HepG2 (cell line): ENCODE data around the gene EHBP1. TPM values are rescaled to one million over a fixed set of nuclear protein-coding genes. Genes with fewer than 3 reads are reported as not detected.

Experiments used
- CEBPB ChIP-seq: IDR thresholded peaks from 2 replicates; pipeline ENCODE4 v1.6.1; 2011; ENCODE audit warnings: low read depth, low read length, improper control_type of control experiment, borderline replicate concordance
- JDP2 ChIP-seq: sonication (generic); formaldehyde crosslinking; IDR thresholded peaks from 2 replicates; pipeline ENCODE4 v1.8.1; 2022; ENCODE audit warnings: missing genetic modification reagents, borderline replicate concordance
- MEIS2 ChIP-seq: sonication (generic); formaldehyde crosslinking; IDR thresholded peaks from 2 replicates; pipeline ENCODE4 v1.9.0; 2021; ENCODE audit warnings: mild to moderate bottlenecking, missing genetic modification reagents
- NFKBIZ ChIP-seq: IDR thresholded peaks from 2 replicates; pipeline ENCODE4 v1.6.1; 2018; ENCODE audit warnings: missing genetic modification reagents, missing compliant biosample characterization
- RBM22 ChIP-seq: fragments of 200-400 bp; formaldehyde crosslinking; optimal IDR thresholded peaks from 2 replicates; pipeline ENCODE3; 2017; ENCODE audit warnings: mild to moderate bottlenecking, low read length, moderate library complexity
- RFXANK ChIP-seq: IDR thresholded peaks from 2 replicates; pipeline ENCODE4 v1.6.1; 2016
- SMC3 ChIP-seq: IDR thresholded peaks from 2 replicates; pipeline ENCODE4 v1.6.1; 2011; ENCODE audit warnings: low read length, improper control_type of control experiment
- SOX6 ChIP-seq, 2 experiments: fragments of 450-650 bp in 1 of 2; sonication (generic) in 1 of 2; formaldehyde crosslinking in 1 of 2; IDR thresholded peaks; 2 replicates each; pipeline versions ENCODE4 v1.4.0 to v1.6.1; 2017 to 2020; ENCODE audit warnings: antibody characterized with exemption in 1 of 2, mild to moderate bottlenecking in 1 of 2, missing genetic modification reagents in 1 of 2
- TEAD3 ChIP-seq: optimal IDR thresholded peaks from 2 replicates; pipeline ENCODE3; 2016; ENCODE audit warnings: borderline replicate concordance
- TRIM24 ChIP-seq: sonication (generic); formaldehyde crosslinking; IDR thresholded peaks from 2 replicates; pipeline ENCODE4 v1.8.0; 2022; ENCODE audit warnings: mild to moderate bottlenecking, missing genetic modification reagents
- XRCC5 ChIP-seq: fragments of 200-400 bp; formaldehyde crosslinking; optimal IDR thresholded peaks from 2 replicates; pipeline ENCODE3; 2017; ENCODE audit warnings: mild to moderate bottlenecking, low read length
- ZBTB20 ChIP-seq: sonication (generic); formaldehyde crosslinking; IDR thresholded peaks from 2 replicates; pipeline ENCODE4 v1.8.1; 2023; ENCODE audit warnings: missing genetic modification reagents, low read depth, mild to moderate bottlenecking, borderline replicate concordance
- ZNF138 ChIP-seq: sonication (generic); formaldehyde crosslinking; IDR thresholded peaks from 2 replicates; pipeline ENCODE4 v1.5.0; 2020; ENCODE audit warnings: mild to moderate bottlenecking, low read depth, missing genetic modification reagents
- ZNF34 ChIP-seq: sonication (generic); formaldehyde crosslinking; IDR thresholded peaks from 2 replicates; pipeline ENCODE4 v1.4.0; 2020; ENCODE audit warnings: mild to moderate bottlenecking, missing genetic modification reagents, borderline replicate concordance
- ZNF432 ChIP-seq: sonication (generic); formaldehyde crosslinking; IDR thresholded peaks from 2 replicates; pipeline ENCODE4 v1.5.0; 2020; ENCODE audit warnings: missing genetic modification reagents, mild to moderate bottlenecking, borderline replicate concordance
- ZNF446 ChIP-seq: sonication (generic); formaldehyde crosslinking; IDR thresholded peaks from 2 replicates; pipeline ENCODE4 v1.5.0; 2020; ENCODE audit warnings: mild to moderate bottlenecking, missing genetic modification reagents
- ZNF768 ChIP-seq: sonication (generic); formaldehyde crosslinking; IDR thresholded peaks from 2 replicates; pipeline ENCODE4 v1.4.0; 2020; ENCODE audit warnings: missing genetic modification reagents
- ZNF850 ChIP-seq: sonication (generic); formaldehyde crosslinking; conservative IDR thresholded peaks from 2 replicates; pipeline ENCODE4 v1.9.0; 2021; ENCODE audit warnings: mild to moderate bottlenecking, missing genetic modification reagents
- ZSCAN12 ChIP-seq: sonication (generic); formaldehyde crosslinking; IDR thresholded peaks from 2 replicates; pipeline ENCODE4 v1.9.0; 2021; ENCODE audit warnings: mild to moderate bottlenecking, missing genetic modification reagents
- ZSCAN22 ChIP-seq: sonication (generic); formaldehyde crosslinking; IDR thresholded peaks from 2 replicates; pipeline ENCODE4 v1.4.0; 2020; ENCODE audit warnings: mild to moderate bottlenecking, missing genetic modification reagents
- polyA plus RNA-seq, 8 experiments: library from polyadenylated mRNA; depleted of rRNA in 3 of 8; stranded (reverse) in 7 of 8; unstranded in 1 of 8; fragments of >200 nt; fragmentation: Illumina TruSeq in 4 of 8; extraction: Trizol in 4 of 8; gene quantifications; 2 replicates each; pipeline versions ENCODE4 v1.2.1 to v1.2.3, GENCODE V29; 2011 to 2016; ENCODE audit warnings: low read depth in 4 of 8, missing spikeins in 1 of 8, mixed read lengths in 1 of 8; ENCODE audit not compliant: insufficient read depth in 1 of 8
- total RNA-seq, 5 experiments: library from RNA; depleted of rRNA; stranded (reverse); fragments of >200 nt; fragmentation: Illumina TruSeq; extraction: Trizol; gene quantifications; 2 replicates each; pipeline ENCODE4 v1.2.3, GENCODE V29; 2016; ENCODE audit warnings: low read depth in 1 of 5
- TF ChIP-seq, protein P1 (sequence below): sonication (generic); formaldehyde crosslinking; IDR thresholded peaks from 2 replicates; pipeline ENCODE4 v1.4.0; 2020; ENCODE audit warnings: missing genetic modification reagents
- TF ChIP-seq, protein P2 (sequence below): sonication (generic); formaldehyde crosslinking; IDR thresholded peaks from 2 replicates; pipeline ENCODE4 v1.5.1; 2020; ENCODE audit warnings: missing genetic modification reagents, mild to moderate bottlenecking, borderline replicate concordance
- TF ChIP-seq, protein P3 (sequence below): sonication (generic); formaldehyde crosslinking; IDR thresholded peaks from 2 replicates; pipeline ENCODE4 v1.4.0; 2020; ENCODE audit warnings: missing genetic modification reagents, borderline replicate concordance
- TF ChIP-seq, protein P4 (sequence below): sonication (generic); formaldehyde crosslinking; IDR thresholded peaks from 2 replicates; pipeline ENCODE4 v1.5.0; 2020; ENCODE audit warnings: missing genetic modification reagents
- TF ChIP-seq, protein P5 (sequence below): sonication (generic); formaldehyde crosslinking; IDR thresholded peaks from 2 replicates; pipeline ENCODE4 v1.4.0; 2020; ENCODE audit warnings: missing genetic modification reagents, mild to moderate bottlenecking, borderline replicate concordance

The EHBP1 gene
- total and polyA plus RNA-seq, 2 of the 13 experiments (the other 11 are each of a cell fraction or from before 2014, with no cell fraction given), result 93.5 to 146 TPM

DNA sequence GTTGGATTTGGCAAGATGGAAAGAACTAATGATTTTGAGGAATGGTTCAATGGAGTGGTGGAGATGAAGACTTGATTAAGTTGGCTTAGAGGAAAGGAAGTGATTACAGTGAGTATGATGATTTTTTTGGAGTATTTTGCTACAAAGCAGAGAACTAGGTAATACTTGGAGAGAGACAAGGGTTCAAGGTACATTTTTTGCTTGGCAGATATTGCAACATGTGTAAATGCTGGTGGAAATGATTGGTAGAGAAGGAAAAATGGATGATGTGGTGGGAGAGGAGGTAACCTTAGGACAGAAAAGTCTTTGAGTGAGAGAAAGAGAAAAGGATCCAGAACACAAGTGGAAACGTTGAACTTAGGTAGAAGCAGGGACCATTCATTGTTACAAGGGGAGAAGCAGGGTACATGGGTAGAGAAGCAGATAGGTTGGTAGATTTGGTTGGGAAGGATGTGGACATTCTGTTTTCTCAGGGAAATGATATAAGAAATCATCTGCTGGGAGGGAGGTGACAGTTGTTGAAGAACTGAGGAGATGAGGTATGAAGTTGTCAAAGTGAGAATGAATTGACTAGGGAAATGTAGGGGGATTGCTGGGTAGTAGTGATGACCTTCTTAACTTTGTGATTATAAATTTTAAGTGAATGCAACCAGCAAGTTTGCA is 6.5 kb downstream of the EHBP1 start (continued):
- TF ChIP-seq ZNF768 (no peak), CEBPB (peak; percentile 95), JDP2 (CRISPR knock-in tag) (no peak), XRCC5 (no peak), TEAD3 (CRISPR knock-in tag) (peak; percentile 45), ZNF138 (no peak), ZNF850 (CRISPR knock-in tag) (no peak), ZNF432 (CRISPR knock-in tag) (no peak), SOX6 (IDR thresholded peaks at IDR 0.05) (no peak), SOX6 (CRISPR knock-in tag; IDR thresholded peaks at IDR 0.05) (peak; percentile 60), RBM22 (no peak), ZNF34 (CRISPR knock-in tag) (no peak), MEIS2 (no peak), ZNF446 (CRISPR knock-in tag) (no peak), RFXANK (CRISPR knock-in tag) (no peak), ZSCAN22 (no peak), TRIM24 (CRISPR knock-in tag) (no peak), ZBTB20 (CRISPR knock-in tag) (no peak), NFKBIZ (no peak), SMC3 (peak; percentile 38; the same call in 1 of the 2 replicates), ZSCAN12 (no peak)
- TF ChIP-seq, protein P1, sequence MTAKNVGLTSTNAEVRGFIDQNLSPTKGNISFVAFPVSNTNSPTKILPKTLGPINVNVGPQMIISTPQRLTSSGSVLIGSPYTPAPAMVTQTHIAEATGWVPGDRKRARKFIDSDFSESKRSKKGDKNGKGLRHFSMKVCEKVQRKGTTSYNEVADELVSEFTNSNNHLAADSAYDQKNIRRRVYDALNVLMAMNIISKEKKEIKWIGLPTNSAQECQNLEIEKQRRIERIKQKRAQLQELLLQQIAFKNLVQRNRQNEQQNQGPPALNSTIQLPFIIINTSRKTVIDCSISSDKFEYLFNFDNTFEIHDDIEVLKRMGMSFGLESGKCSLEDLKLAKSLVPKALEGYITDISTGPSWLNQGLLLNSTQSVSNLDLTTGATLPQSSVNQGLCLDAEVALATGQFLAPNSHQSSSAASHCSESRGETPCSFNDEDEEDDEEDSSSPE, result no peak
- TF ChIP-seq, protein P2, sequence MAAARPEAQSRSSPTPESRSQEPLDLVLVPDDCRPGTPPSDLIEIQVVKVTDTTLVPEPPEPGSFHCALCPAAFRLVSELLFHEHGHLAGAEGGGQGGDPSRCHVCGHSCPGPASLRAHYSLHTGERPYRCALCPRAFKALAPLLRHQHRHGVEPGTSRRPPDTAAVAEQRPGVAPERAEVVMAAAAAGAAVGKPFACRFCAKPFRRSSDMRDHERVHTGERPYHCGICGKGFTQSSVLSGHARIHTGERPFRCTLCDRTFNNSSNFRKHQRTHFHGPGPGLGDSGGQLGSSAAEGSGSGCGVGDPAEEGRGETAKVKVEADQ (CRISPR knock-in tag), result no peak
- TF ChIP-seq, protein P3, sequence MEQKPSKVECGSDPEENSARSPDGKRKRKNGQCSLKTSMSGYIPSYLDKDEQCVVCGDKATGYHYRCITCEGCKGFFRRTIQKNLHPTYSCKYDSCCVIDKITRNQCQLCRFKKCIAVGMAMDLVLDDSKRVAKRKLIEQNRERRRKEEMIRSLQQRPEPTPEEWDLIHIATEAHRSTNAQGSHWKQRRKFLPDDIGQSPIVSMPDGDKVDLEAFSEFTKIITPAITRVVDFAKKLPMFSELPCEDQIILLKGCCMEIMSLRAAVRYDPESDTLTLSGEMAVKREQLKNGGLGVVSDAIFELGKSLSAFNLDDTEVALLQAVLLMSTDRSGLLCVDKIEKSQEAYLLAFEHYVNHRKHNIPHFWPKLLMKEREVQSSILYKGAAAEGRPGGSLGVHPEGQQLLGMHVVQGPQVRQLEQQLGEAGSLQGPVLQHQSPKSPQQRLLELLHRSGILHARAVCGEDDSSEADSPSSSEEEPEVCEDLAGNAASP, result peak; percentile 82
- TF ChIP-seq, protein P4, sequence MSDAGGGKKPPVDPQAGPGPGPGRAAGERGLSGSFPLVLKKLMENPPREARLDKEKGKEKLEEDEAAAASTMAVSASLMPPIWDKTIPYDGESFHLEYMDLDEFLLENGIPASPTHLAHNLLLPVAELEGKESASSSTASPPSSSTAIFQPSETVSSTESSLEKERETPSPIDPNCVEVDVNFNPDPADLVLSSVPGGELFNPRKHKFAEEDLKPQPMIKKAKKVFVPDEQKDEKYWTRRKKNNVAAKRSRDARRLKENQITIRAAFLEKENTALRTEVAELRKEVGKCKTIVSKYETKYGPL (CRISPR knock-in tag), result no peak
- TF ChIP-seq, protein P5, sequence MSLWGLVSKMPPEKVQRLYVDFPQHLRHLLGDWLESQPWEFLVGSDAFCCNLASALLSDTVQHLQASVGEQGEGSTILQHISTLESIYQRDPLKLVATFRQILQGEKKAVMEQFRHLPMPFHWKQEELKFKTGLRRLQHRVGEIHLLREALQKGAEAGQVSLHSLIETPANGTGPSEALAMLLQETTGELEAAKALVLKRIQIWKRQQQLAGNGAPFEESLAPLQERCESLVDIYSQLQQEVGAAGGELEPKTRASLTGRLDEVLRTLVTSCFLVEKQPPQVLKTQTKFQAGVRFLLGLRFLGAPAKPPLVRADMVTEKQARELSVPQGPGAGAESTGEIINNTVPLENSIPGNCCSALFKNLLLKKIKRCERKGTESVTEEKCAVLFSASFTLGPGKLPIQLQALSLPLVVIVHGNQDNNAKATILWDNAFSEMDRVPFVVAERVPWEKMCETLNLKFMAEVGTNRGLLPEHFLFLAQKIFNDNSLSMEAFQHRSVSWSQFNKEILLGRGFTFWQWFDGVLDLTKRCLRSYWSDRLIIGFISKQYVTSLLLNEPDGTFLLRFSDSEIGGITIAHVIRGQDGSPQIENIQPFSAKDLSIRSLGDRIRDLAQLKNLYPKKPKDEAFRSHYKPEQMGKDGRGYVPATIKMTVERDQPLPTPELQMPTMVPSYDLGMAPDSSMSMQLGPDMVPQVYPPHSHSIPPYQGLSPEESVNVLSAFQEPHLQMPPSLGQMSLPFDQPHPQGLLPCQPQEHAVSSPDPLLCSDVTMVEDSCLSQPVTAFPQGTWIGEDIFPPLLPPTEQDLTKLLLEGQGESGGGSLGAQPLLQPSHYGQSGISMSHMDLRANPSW (CRISPR knock-in tag), result no peak
